H9 (cell line): Measurements from ENCODE around the gene TNIK. TPM values are rescaled to one million over a fixed set of nuclear protein-coding genes. Genes with fewer than 3 reads are reported as not detected.

Source experiments
- DNase-seq: peaks from one replicate; pipeline ENCODE4 v3.0.0-alpha.2; 2017
- H2AFZ ChIP-seq: one replicate; pipeline ENCODE4 v1.6.1; 2013; ENCODE audit warnings: mild to moderate bottlenecking, low read length, control low read depth, moderate library complexity
- H2AK5ac ChIP-seq: 2 replicates; pipeline ENCODE4 v1.6.1; 2013; ENCODE audit warnings: low read length, control low read depth, mixed read lengths; ENCODE audit not compliant: insufficient read length
- H2BK120ac ChIP-seq: one replicate; pipeline ENCODE4 v1.6.1; 2013; ENCODE audit warnings: low read depth, mild to moderate bottlenecking, low read length, control low read depth, inconsistent platforms; ENCODE audit not compliant: poor library complexity, severe bottlenecking
- H2BK12ac ChIP-seq: 2 replicates; pipeline ENCODE4 v1.6.1; 2013; ENCODE audit warnings: low read length, control low read depth, mixed read lengths, low read depth; ENCODE audit not compliant: insufficient read length
- H2BK15ac ChIP-seq: 2 replicates; pipeline ENCODE4 v1.6.1; 2013; ENCODE audit warnings: low read depth, low read length, control low read depth
- H2BK20ac ChIP-seq: one replicate; pipeline ENCODE4 v1.6.1; 2013; ENCODE audit warnings: low read depth, mild to moderate bottlenecking, low read length, control low read depth, inconsistent platforms; ENCODE audit not compliant: poor library complexity, severe bottlenecking
- H2BK5ac ChIP-seq: 2 replicates; pipeline ENCODE4 v1.6.1; 2013; ENCODE audit warnings: low read length, control low read depth, mixed read lengths; ENCODE audit not compliant: insufficient read length
- H3K14ac ChIP-seq: 2 replicates; pipeline ENCODE4 v1.6.1; 2013; ENCODE audit warnings: low read length, control low read depth; ENCODE audit not compliant: insufficient read depth
- H3K18ac ChIP-seq: 2 replicates; pipeline ENCODE4 v1.6.1; 2013; ENCODE audit warnings: low read depth, mild to moderate bottlenecking, mixed read lengths, low read length, control low read depth; ENCODE audit not compliant: insufficient read length
- H3K23ac ChIP-seq: 2 replicates; pipeline ENCODE4 v1.6.1; 2013; ENCODE audit warnings: low read length, control low read depth, mixed read lengths, low read depth; ENCODE audit not compliant: insufficient read length
- H3K23me2 ChIP-seq: 2 replicates; pipeline ENCODE4 v1.6.1; 2013; ENCODE audit warnings: low read depth, mild to moderate bottlenecking, mixed read lengths, low read length, control low read depth; ENCODE audit not compliant: insufficient read length, poor library complexity, severe bottlenecking
- H3K27ac ChIP-seq: 2 replicates; pipeline ENCODE4 v1.5.1; 2013; ENCODE audit warnings: low read length, control low read depth, mixed read lengths, low read depth; ENCODE audit not compliant: insufficient read length
- H3K27me3 ChIP-seq: 2 replicates; pipeline ENCODE4 v1.6.1; 2013; ENCODE audit warnings: low read length, control low read depth, inconsistent platforms; ENCODE audit not compliant: insufficient read depth
- H3K4ac ChIP-seq: 2 replicates; pipeline ENCODE4 v1.6.1; 2013; ENCODE audit warnings: low read depth, mild to moderate bottlenecking, control low read depth, inconsistent platforms, low read length, moderate library complexity
- H3K4me1 ChIP-seq: 2 replicates; pipeline ENCODE4 v1.6.1; 2013; ENCODE audit warnings: low read length, control low read depth, inconsistent platforms; ENCODE audit not compliant: insufficient read depth
- H3K4me2 ChIP-seq: 2 replicates; pipeline ENCODE4 v1.6.1; 2013; ENCODE audit warnings: low read length, control low read depth, mixed read lengths; ENCODE audit not compliant: insufficient read length, insufficient read depth
- H3K56ac ChIP-seq: 2 replicates; pipeline ENCODE4 v1.6.1; 2013; ENCODE audit warnings: low read depth, mild to moderate bottlenecking, mixed read lengths, low read length, control low read depth; ENCODE audit not compliant: insufficient read length
- H3K79me1 ChIP-seq: 2 replicates; pipeline ENCODE4 v1.6.1; 2013; ENCODE audit warnings: low read depth, mild to moderate bottlenecking, moderate library complexity, low read length, control low read depth, inconsistent platforms; ENCODE audit not compliant: insufficient read depth, poor library complexity, severe bottlenecking
- H3K79me2 ChIP-seq: 2 replicates; pipeline ENCODE4 v1.6.1; 2013; ENCODE audit warnings: low read length, control low read depth, inconsistent platforms; ENCODE audit not compliant: insufficient read depth
- H3K9ac ChIP-seq: 2 replicates; pipeline ENCODE4 v1.6.1; 2013; ENCODE audit warnings: low read length, control low read depth, mixed read lengths; ENCODE audit not compliant: insufficient read length; ENCODE audit errors: extremely low read depth
- H3K9me3 ChIP-seq: one replicate; pipeline ENCODE4 v1.6.1; 2013; ENCODE audit warnings: low read depth, low read length, inconsistent platforms; ENCODE audit not compliant: control insufficient read depth
- H3T11ph ChIP-seq: one replicate; pipeline ENCODE4 v1.6.1; 2013; ENCODE audit warnings: mild to moderate bottlenecking, low read length, control low read depth, inconsistent platforms
- H4K20me1 ChIP-seq: one replicate; pipeline ENCODE4 v1.6.1; 2013; ENCODE audit not compliant: control insufficient read depth, insufficient read length, insufficient read depth
- H4K5ac ChIP-seq: 2 replicates; pipeline ENCODE4 v1.6.1; 2013; ENCODE audit warnings: low read depth, mild to moderate bottlenecking, mixed read lengths, low read length, control low read depth; ENCODE audit not compliant: insufficient read length
- H4K8ac ChIP-seq: replicated peaks from 2 replicates; pipeline ENCODE4 v1.6.1; 2013; ENCODE audit warnings: low read length, control low read depth, mixed read lengths, low read depth; ENCODE audit not compliant: insufficient read length
- H4K91ac ChIP-seq: 2 replicates; pipeline ENCODE4 v1.6.1; 2013; ENCODE audit warnings: low read depth, mild to moderate bottlenecking, moderate library complexity, mixed read lengths, low read length, control low read depth; ENCODE audit not compliant: insufficient read length
- H3K27ac Mint-ChIP-seq, 3 experiments: 2 replicates in 2 of 3; 3 replicates in 1 of 3; pipeline ENCODE4 v1.8.0; 2020 to 2021; ENCODE audit warnings: mixed read lengths in 3 of 3, mild to moderate bottlenecking in 1 of 3, moderate library complexity in 1 of 3
- H3K27me3 Mint-ChIP-seq: 2 replicates; pipeline ENCODE4 v1.8.0; 2021; ENCODE audit warnings: low read depth, mild to moderate bottlenecking, moderate library complexity, mixed read lengths
- H3K36me3 Mint-ChIP-seq, 3 experiments: 2 replicates in 2 of 3; 3 replicates in 1 of 3; pipeline ENCODE4 v1.8.0; 2020 to 2021; ENCODE audit warnings: low read depth in 3 of 3, mixed read lengths in 3 of 3; ENCODE audit not compliant: insufficient read depth in 1 of 3
- H3K4me1 Mint-ChIP-seq, 2 experiments: 2 replicates each; pipeline ENCODE4 v1.8.0; 2020; ENCODE audit warnings: mixed read lengths in 2 of 2
- H3K4me3 Mint-ChIP-seq, 2 experiments: 2 replicates in 1 of 2; 3 replicates in 1 of 2; pipeline ENCODE4 v1.8.0; 2020 to 2021; ENCODE audit warnings: mild to moderate bottlenecking in 2 of 2, mixed read lengths in 2 of 2, moderate library complexity in 1 of 2
- H3K9me3 Mint-ChIP-seq, 2 experiments: 2 replicates in 1 of 2; 3 replicates in 1 of 2; pipeline ENCODE4 v1.8.0; 2020; ENCODE audit warnings: mild to moderate bottlenecking in 2 of 2, mixed read lengths in 2 of 2, moderate library complexity in 1 of 2
- CTCF ChIP-seq: fragments of 200-600 bp; sonication (generic); conservative IDR thresholded peaks from 3 replicates; pipeline ENCODE4 v1.8.0; 2021; ENCODE audit warnings: antibody characterized with exemption, mild to moderate bottlenecking
- WGBS: extraction: QIAGEN DNeasy Blood & Tissue Kit; methylation state at CpG from one replicate; pipeline ENCODE4 v1.1.7; 2013; ENCODE audit warnings: missing lambda C conversion rate, low lambda C conversion rate, mixed read lengths; ENCODE audit not compliant: insufficient read length; ENCODE audit errors: extremely low coverage; 5-methylcytosine and 5-hydroxymethylcytosine counted together
- total RNA-seq: library from RNA; stranded (reverse); gene quantifications from 2 replicates; pipeline ENCODE4 v1.2.1, GENCODE V29; 2021

The TNIK gene
- total RNA-seq, 1 experiment from 2014 or later = 15.9 TPM

- TF ChIP-seq CTCF = no peak
- H3K4me1 ChIP-seq = no peaks in the 10 kb centered on the region
- H3K9me3 ChIP-seq = no peaks in the 10 kb centered on the region
- H4K8ac ChIP-seq = no peak overlapping the region
- H3K27me3 Mint-ChIP-seq = no peaks in the 10 kb centered on the region
- H3K79me1 ChIP-seq = no peaks in the 10 kb centered on the region
- H2BK15ac ChIP-seq = no peak overlapping the region
- no peak overlapping the region for H3K23ac ChIP-seq
- no peaks in the 10 kb centered on the region for H3K79me2 ChIP-seq
- H2BK5ac ChIP-seq = no peak overlapping the region
- no peak overlapping the region for H4K5ac ChIP-seq
- H2AK5ac ChIP-seq = no peak overlapping the region
- H2BK12ac ChIP-seq = no peak overlapping the region
- DNase-seq = no peak
- H3K4me2 ChIP-seq = no peak overlapping the region
- peaks cover 5 to 11% of the 10 kb centered on the region in 2 experiments; a peak in 4 of 5 replicates for H3K9me3 Mint-ChIP-seq
- H2BK20ac ChIP-seq = no peak overlapping the region
- no peak overlapping the region for H3K9ac ChIP-seq
- H3K23me2 ChIP-seq = no peaks in the 10 kb centered on the region
- H3K27ac Mint-ChIP-seq = no peak overlapping the region
- no peak overlapping the region for H3K27ac ChIP-seq
- H2BK120ac ChIP-seq = no peak overlapping the region
- H3T11ph ChIP-seq = no peak overlapping the region
- H3K4ac ChIP-seq = no peak overlapping the region
- H4K20me1 ChIP-seq = no peaks in the 10 kb centered on the region
- no peak overlapping the region for H2AFZ ChIP-seq
- H3K18ac ChIP-seq = no peak overlapping the region
- no peaks in the 10 kb centered on the region for H3K27me3 ChIP-seq
- no peak overlapping the region for H4K91ac ChIP-seq
- H3K36me3 Mint-ChIP-seq = peaks cover 13 to 24% (median 15%) of the 10 kb centered on the region in 3 experiments
- H3K4me3 Mint-ChIP-seq = no peak overlapping the region
- no peak overlapping the region for H3K56ac ChIP-seq
- H3K4me1 Mint-ChIP-seq = peaks cover under 1% of the 10 kb centered on the region in 2 experiments; a peak in 2 of 4 replicates
- no peak overlapping the region for H3K14ac ChIP-seq
- no CpG with 5 or more reads among the region's 3 CpGs for WGBS
Measured at GRCh38 chr3:171122240-171122639, 338.0 kb downstream of the TNIK start.
